GM12891 (cell line): ENCODE measurements around the gene ARSJ.

Experiments used
- PAX5 ChIP-seq: IDR thresholded peaks from 2 replicates; pipeline ENCODE4 v1.6.1; 2011; ENCODE audit warnings: low read length, moderate library complexity, mild to moderate bottlenecking; ENCODE audit not compliant: insufficient read depth, severe bottlenecking
- POLR2A ChIP-seq: IDR thresholded peaks from 2 replicates; pipeline ENCODE4 v1.6.1; 2011; ENCODE audit warnings: low read depth, low read length, control low read depth
- POLR2AphosphoS5 ChIP-seq: IDR thresholded peaks from 2 replicates; pipeline ENCODE4 v1.6.1; 2011; ENCODE audit warnings: low read depth, low read length, control low read depth
- POU2F2 ChIP-seq: IDR thresholded peaks from 2 replicates; pipeline ENCODE4 v1.6.1; 2011; ENCODE audit warnings: low read depth, mild to moderate bottlenecking, control low read depth, low read length, moderate library complexity
- SPI1 ChIP-seq: IDR thresholded peaks from 2 replicates; pipeline ENCODE4 v1.6.1; 2011; ENCODE audit warnings: low read depth, low read length, control low read depth
- TAF1 ChIP-seq: IDR thresholded peaks from 2 replicates; pipeline ENCODE4 v1.6.1; 2011; ENCODE audit warnings: low read depth, low read length, control low read depth

DNA sequence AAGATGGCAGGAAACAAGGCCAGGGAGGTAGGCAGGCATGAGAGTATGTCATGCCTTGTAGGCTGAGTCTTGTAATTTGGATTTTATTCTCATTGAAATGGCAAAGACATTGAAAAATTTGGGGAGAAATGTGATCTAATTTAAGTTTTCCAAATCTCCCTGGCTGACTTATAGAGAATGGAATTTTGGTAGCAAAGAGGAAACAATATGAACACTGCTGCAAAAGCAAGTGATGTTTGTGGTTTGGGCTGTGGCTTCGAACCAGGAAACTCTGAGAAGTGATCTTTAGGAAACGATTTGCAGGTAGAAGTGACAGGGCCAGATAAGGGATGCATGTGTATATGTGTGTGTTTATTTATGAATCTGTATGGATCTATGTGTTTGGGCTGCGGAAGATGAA is 35.6 kb downstream of the ARSJ start:
- no peak for TF ChIP-seq POLR2A
- no peak for TF ChIP-seq POLR2AphosphoS5
- TF ChIP-seq TAF1: no peak
- TF ChIP-seq SPI1: no peak
- TF ChIP-seq PAX5: no peak
- TF ChIP-seq POU2F2: no peak
